Measurements from ENCODE around the gene ECHDC1.

The ECHDC1 gene

GRCh38 chr6:127263481-127263880 is 79.9 kb downstream of the ECHDC1 start:
- WGBS (ENCODE audit: insufficient coverage), result no CpG with 5 or more reads among the region's 4 CpGs
- POLR2A ChIA-PET, result no interaction called here
- CTCF ChIA-PET, result interaction anchor here (0.6 to 1.0 kb wide), 3 partner anchors 41 to 1017 kb away, joined by 3 read pairs; no protein-coding TSS in a partner anchor

DNA sequence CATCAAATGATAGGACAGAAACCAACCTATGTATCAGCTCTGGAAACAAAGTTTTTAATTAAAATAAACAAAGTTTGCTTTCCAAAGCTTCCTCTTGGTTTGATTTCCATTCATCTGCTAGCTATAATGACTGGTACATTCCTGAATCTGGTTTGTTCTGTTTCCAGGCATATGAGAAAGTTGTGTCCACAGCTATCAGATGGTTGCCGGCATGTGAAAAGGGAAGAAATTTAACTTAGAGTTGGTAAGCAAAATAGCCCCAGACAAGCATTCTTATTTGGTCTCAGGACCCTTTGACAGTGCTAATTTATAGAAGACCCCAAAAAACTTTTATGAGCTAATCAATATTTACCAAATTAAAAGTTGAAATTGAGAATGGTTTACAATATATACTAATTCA is 80.5 kb downstream of the ECHDC1 start:
- ChIA-PET POLR2A (no interaction called here), CTCF (interaction anchor here (0.6 to 1.0 kb wide), 3 partner anchors 35 to 1016 kb away, joined by 3 read pairs; no protein-coding TSS in a partner anchor)
- Histone ChIP-seq H3K9me3 (ENCODE audit: control extremely low read depth in 1 of 5, control insufficient read depth in 4 of 5, insufficient read depth in 2 of 5, low read depth in 1 of 5, low read length in 4 of 5) (no peaks in the 10 kb centered on the region), H3K36me3 (ENCODE audit: control insufficient read depth in 4 of 4, insufficient read depth in 4 of 4, low read length in 3 of 4) (no peaks in the 10 kb centered on the region), H3K27ac (ENCODE audit: insufficient read depth in 1 of 2, low read depth in 1 of 2, low read length in 2 of 2, poor library complexity in 1 of 2, severe bottlenecking in 2 of 2) (no peak overlapping the region), H3K4me3 (ENCODE audit: control insufficient read depth in 1 of 7, extremely low read depth in 1 of 7, insufficient read depth in 4 of 7, low read depth in 2 of 7, low read length in 6 of 7) (no peak overlapping the region), H3K27me3 (replicated peaks in 2 of 5; ENCODE audit: control insufficient read depth in 4 of 5, insufficient read depth in 5 of 5, low read length in 4 of 5) (no peaks in the 10 kb centered on the region), H3K4me1 (ENCODE audit: control extremely low read depth in 1 of 4, control insufficient read depth in 4 of 4, insufficient read depth in 4 of 4, low read length in 3 of 4) (peaks cover 0 to 16% (median 13%) of the 10 kb centered on the region in 4 experiments)
- no CpG with 5 or more reads among the region's 1 CpG for WGBS (ENCODE audit: insufficient coverage)
- DNase-seq, result no peak

More at GRCh38 chr6:127263481-127263880, 79.9 kb downstream of the ECHDC1 start:
- Histone ChIP-seq H3K27ac (ENCODE audit: insufficient read depth in 1 of 2, low read depth in 1 of 2, low read length in 2 of 2, poor library complexity in 1 of 2, severe bottlenecking in 2 of 2) (no peak overlapping the region), H3K4me3 (ENCODE audit: control insufficient read depth in 1 of 7, extremely low read depth in 1 of 7, insufficient read depth in 4 of 7, low read depth in 2 of 7, low read length in 6 of 7) (no peak overlapping the region), H3K4me1 (ENCODE audit: control extremely low read depth in 1 of 4, control insufficient read depth in 4 of 4, insufficient read depth in 4 of 4, low read length in 3 of 4) (peaks cover 3 to 21% (median 15%) of the 10 kb centered on the region in 4 experiments), H3K36me3 (ENCODE audit: control insufficient read depth in 4 of 4, insufficient read depth in 4 of 4, low read length in 3 of 4) (no peaks in the 10 kb centered on the region), H3K9me3 (ENCODE audit: control extremely low read depth in 1 of 5, control insufficient read depth in 4 of 5, insufficient read depth in 2 of 5, low read depth in 1 of 5, low read length in 4 of 5) (no peaks in the 10 kb centered on the region), H3K27me3 (replicated peaks in 2 of 5; ENCODE audit: control insufficient read depth in 4 of 5, insufficient read depth in 5 of 5, low read length in 4 of 5) (no peaks in the 10 kb centered on the region)
- no peak for DNase-seq

- no peak for DNase-seq
- no peaks in the 10 kb centered on the region for H3K9me3 ChIP-seq (ENCODE audit: control extremely low read depth in 1 of 5, control insufficient read depth in 4 of 5, insufficient read depth in 2 of 5, low read depth in 1 of 5, low read length in 4 of 5)
- no peak overlapping the region for H3K4me3 ChIP-seq (ENCODE audit: control insufficient read depth in 1 of 7, extremely low read depth in 1 of 7, insufficient read depth in 4 of 7, low read depth in 2 of 7, low read length in 6 of 7)
- H3K4me1 ChIP-seq (ENCODE audit: control extremely low read depth in 1 of 4, control insufficient read depth in 4 of 4, insufficient read depth in 4 of 4, low read length in 3 of 4), result no peaks in the 10 kb centered on the region
- POLR2A ChIA-PET, result no interaction called here
- no peaks in the 10 kb centered on the region for H3K36me3 ChIP-seq (ENCODE audit: control insufficient read depth in 4 of 4, insufficient read depth in 4 of 4, low read length in 3 of 4)
- no peak overlapping the region for H3K27ac ChIP-seq (ENCODE audit: insufficient read depth in 1 of 2, low read depth in 1 of 2, low read length in 2 of 2, poor library complexity in 1 of 2, severe bottlenecking in 2 of 2)
- H3K27me3 ChIP-seq (replicated peaks in 2 of 5; ENCODE audit: control insufficient read depth in 4 of 5, insufficient read depth in 5 of 5, low read length in 4 of 5), result no peaks in the 10 kb centered on the region
- CTCF ChIA-PET, result no interaction called here
- WGBS (ENCODE audit: insufficient coverage), result 91% methylated on average over 4 of the region's 6 CpGs
Observed at GRCh38 chr6:127255286-127255685, 88.1 kb downstream of the ECHDC1 start.

- Histone ChIP-seq H3K4me3 (ENCODE audit: control insufficient read depth in 1 of 7, extremely low read depth in 1 of 7, insufficient read depth in 4 of 7, low read depth in 2 of 7, low read length in 6 of 7) (no peak overlapping the region), H3K36me3 (ENCODE audit: control insufficient read depth in 4 of 4, insufficient read depth in 4 of 4, low read length in 3 of 4) (no peaks in the 10 kb centered on the region), H3K4me1 (ENCODE audit: control extremely low read depth in 1 of 4, control insufficient read depth in 4 of 4, insufficient read depth in 4 of 4, low read length in 3 of 4) (no peaks in the 10 kb centered on the region), H3K27ac (ENCODE audit: insufficient read depth in 1 of 2, low read depth in 1 of 2, low read length in 2 of 2, poor library complexity in 1 of 2, severe bottlenecking in 2 of 2) (no peak overlapping the region), H3K9me3 (ENCODE audit: control extremely low read depth in 1 of 5, control insufficient read depth in 4 of 5, insufficient read depth in 2 of 5, low read depth in 1 of 5, low read length in 4 of 5) (no peaks in the 10 kb centered on the region), H3K27me3 (replicated peaks in 2 of 5; ENCODE audit: control insufficient read depth in 4 of 5, insufficient read depth in 5 of 5, low read length in 4 of 5) (no peaks in the 10 kb centered on the region)
- POLR2A ChIA-PET, result no interaction called here
- CTCF ChIA-PET, result no interaction called here
- DNase-seq, result no peak
- WGBS (ENCODE audit: insufficient coverage), result 80% methylated on average over 1 of the region's 1 CpG
Observed at GRCh38 chr6:127249621-127250020, 93.8 kb downstream of the ECHDC1 start.

DNA sequence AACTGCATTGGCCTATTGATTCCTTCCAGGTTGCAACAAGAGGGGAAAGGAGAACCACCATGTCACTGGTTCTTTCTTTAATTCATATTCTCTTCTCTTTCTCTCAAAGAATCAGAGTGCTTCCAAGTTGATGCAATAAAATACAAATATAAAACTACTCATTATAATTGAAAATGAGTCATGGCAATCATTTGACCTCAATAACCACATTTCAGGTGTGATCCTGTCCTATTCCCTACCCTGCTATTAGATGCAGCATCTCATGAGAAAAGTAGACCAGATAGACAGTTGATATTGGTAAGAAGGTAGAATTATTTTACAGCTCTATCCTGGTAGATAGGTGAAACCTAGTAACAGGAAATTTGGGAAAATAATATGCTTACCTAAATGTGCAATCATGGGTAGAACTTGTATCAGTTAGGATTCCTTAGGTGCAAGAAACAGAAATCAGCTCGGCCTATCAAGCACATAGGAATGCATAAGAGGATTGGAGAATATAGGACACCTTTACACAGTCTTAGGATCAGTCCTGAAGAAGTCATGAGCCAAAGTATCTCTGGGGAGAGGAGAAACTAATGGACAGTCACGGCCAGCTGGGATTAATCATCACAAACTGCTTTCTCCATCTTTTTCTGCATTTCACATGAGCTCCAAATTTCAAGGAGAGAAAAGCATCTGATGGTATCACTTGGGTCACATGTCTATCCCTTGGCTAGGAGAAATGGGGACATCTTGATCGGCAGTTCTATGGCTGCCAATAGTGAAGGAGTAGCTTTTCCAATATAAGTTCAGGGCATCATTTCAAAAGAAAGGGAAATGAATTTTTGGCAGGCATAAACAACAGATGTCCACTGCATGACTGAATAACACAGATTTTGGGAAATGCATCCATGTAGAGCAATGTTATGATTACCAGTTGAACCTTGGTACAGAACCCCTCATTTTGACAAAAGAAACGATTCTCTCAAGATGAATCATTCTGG is 96.0 kb downstream of the ECHDC1 start:
- ChIA-PET POLR2A (no interaction called here), CTCF (interaction anchor here (0.6 kb wide), 1 partner anchor 879 kb away, joined by 4 read pairs; no protein-coding TSS in a partner anchor)
- no peaks in the 10 kb centered on the region for H3K9me3 ChIP-seq (ENCODE audit: control extremely low read depth in 1 of 5, control insufficient read depth in 4 of 5, insufficient read depth in 2 of 5, low read depth in 1 of 5, low read length in 4 of 5)
- no peak overlapping the region for H3K27ac ChIP-seq (ENCODE audit: insufficient read depth in 1 of 2, low read depth in 1 of 2, low read length in 2 of 2, poor library complexity in 1 of 2, severe bottlenecking in 2 of 2)
- H3K36me3 ChIP-seq (ENCODE audit: control insufficient read depth in 4 of 4, insufficient read depth in 4 of 4, low read length in 3 of 4), result no peaks in the 10 kb centered on the region
- H3K27me3 ChIP-seq (replicated peaks in 2 of 5; ENCODE audit: control insufficient read depth in 4 of 5, insufficient read depth in 5 of 5, low read length in 4 of 5), result no peaks in the 10 kb centered on the region
- WGBS (ENCODE audit: insufficient coverage), result 100% methylated on average over 3 of the region's 4 CpGs
- H3K4me1 ChIP-seq (ENCODE audit: control extremely low read depth in 1 of 4, control insufficient read depth in 4 of 4, insufficient read depth in 4 of 4, low read length in 3 of 4), result no peaks in the 10 kb centered on the region
- no peak for DNase-seq
- no peak overlapping the region for H3K4me3 ChIP-seq (ENCODE audit: control insufficient read depth in 1 of 7, extremely low read depth in 1 of 7, insufficient read depth in 4 of 7, low read depth in 2 of 7, low read length in 6 of 7)

- H3K27me3 ChIP-seq (replicated peaks in 2 of 5; ENCODE audit: control insufficient read depth in 4 of 5, insufficient read depth in 5 of 5, low read length in 4 of 5), result no peaks in the 10 kb centered on the region
- 100% methylated on average over 1 of the region's 1 CpG for WGBS (ENCODE audit: insufficient coverage)
- CTCF ChIA-PET, result no interaction called here
Observed at GRCh38 chr6:127243501-127243900, 99.9 kb downstream of the ECHDC1 start.

More at GRCh38 chr6:127243501-127243900, 99.9 kb downstream of the ECHDC1 start:
- H3K36me3 ChIP-seq (ENCODE audit: control insufficient read depth in 4 of 4, insufficient read depth in 4 of 4, low read length in 3 of 4), result no peaks in the 10 kb centered on the region
- no peak overlapping the region for H3K27ac ChIP-seq (ENCODE audit: insufficient read depth in 1 of 2, low read depth in 1 of 2, low read length in 2 of 2, poor library complexity in 1 of 2, severe bottlenecking in 2 of 2)
- no peak for DNase-seq
- POLR2A ChIA-PET, result no interaction called here
- H3K9me3 ChIP-seq (ENCODE audit: control extremely low read depth in 1 of 5, control insufficient read depth in 4 of 5, insufficient read depth in 2 of 5, low read depth in 1 of 5, low read length in 4 of 5), result no peaks in the 10 kb centered on the region
- H3K4me1 ChIP-seq (ENCODE audit: control extremely low read depth in 1 of 4, control insufficient read depth in 4 of 4, insufficient read depth in 4 of 4, low read length in 3 of 4), result no peaks in the 10 kb centered on the region
- no peak overlapping the region for H3K4me3 ChIP-seq (ENCODE audit: control insufficient read depth in 1 of 7, extremely low read depth in 1 of 7, insufficient read depth in 4 of 7, low read depth in 2 of 7, low read length in 6 of 7)

Data from common myeloid progenitor, CD34-positive (primary cell).